Medulla oblongata (tissue), 1 donor: ENCODE results near the gene NID1.

ENCODE experiments used
- DNase-seq: peaks from one replicate; pipeline ENCODE4 v3.0.0-alpha.2; 2015; ENCODE audit errors: extremely low spot score

NID1 gene, protein sequence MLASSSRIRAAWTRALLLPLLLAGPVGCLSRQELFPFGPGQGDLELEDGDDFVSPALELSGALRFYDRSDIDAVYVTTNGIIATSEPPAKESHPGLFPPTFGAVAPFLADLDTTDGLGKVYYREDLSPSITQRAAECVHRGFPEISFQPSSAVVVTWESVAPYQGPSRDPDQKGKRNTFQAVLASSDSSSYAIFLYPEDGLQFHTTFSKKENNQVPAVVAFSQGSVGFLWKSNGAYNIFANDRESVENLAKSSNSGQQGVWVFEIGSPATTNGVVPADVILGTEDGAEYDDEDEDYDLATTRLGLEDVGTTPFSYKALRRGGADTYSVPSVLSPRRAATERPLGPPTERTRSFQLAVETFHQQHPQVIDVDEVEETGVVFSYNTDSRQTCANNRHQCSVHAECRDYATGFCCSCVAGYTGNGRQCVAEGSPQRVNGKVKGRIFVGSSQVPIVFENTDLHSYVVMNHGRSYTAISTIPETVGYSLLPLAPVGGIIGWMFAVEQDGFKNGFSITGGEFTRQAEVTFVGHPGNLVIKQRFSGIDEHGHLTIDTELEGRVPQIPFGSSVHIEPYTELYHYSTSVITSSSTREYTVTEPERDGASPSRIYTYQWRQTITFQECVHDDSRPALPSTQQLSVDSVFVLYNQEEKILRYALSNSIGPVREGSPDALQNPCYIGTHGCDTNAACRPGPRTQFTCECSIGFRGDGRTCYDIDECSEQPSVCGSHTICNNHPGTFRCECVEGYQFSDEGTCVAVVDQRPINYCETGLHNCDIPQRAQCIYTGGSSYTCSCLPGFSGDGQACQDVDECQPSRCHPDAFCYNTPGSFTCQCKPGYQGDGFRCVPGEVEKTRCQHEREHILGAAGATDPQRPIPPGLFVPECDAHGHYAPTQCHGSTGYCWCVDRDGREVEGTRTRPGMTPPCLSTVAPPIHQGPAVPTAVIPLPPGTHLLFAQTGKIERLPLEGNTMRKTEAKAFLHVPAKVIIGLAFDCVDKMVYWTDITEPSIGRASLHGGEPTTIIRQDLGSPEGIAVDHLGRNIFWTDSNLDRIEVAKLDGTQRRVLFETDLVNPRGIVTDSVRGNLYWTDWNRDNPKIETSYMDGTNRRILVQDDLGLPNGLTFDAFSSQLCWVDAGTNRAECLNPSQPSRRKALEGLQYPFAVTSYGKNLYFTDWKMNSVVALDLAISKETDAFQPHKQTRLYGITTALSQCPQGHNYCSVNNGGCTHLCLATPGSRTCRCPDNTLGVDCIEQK

DNA sequence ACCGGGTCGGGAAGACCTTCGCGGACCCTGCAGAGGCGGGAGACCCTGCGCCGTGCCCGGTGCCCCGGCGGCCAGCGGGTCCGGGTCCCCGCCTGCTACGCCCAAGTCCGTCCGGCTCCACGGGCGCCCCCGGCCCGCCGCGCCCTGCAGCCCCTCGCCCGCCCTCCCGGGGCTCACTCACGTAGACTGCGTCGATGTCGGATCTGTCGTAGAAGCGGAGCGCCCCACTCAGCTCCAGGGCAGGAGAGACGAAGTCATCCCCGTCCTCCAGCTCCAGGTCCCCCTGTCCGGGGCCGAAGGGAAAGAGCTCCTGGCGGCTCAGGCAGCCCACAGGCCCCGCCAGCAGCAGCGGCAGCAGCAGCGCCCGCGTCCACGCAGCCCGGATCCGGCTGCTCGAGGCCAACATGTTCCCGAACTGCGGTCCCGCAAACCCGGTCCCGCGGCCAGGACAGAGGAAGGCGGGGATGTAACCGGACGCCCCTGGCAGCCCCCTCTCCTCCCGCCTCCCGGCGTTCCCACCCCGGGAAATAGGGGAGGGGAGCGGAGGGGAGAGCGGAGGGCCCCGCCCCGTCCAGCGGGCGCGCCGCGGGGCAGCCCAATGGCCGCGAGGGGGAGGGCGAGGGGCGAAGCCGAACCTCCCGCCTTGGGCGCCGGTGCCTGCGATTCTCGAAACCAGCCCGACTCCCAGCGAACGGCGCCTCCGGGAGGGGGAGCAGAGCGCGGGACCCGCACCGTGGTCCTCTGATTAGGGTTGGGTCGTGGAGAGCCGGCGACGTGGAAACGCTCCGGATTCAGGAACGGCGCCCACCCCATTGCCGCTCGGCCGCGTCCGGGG, at the start of gene NID1:
TSS of gene NID1 (minus strand) at position 417 of the 835 bp plus-strand sequence. CDS start at position 406, 11 bp downstream.
- DNase-seq: peak; percentile 77

DNA sequence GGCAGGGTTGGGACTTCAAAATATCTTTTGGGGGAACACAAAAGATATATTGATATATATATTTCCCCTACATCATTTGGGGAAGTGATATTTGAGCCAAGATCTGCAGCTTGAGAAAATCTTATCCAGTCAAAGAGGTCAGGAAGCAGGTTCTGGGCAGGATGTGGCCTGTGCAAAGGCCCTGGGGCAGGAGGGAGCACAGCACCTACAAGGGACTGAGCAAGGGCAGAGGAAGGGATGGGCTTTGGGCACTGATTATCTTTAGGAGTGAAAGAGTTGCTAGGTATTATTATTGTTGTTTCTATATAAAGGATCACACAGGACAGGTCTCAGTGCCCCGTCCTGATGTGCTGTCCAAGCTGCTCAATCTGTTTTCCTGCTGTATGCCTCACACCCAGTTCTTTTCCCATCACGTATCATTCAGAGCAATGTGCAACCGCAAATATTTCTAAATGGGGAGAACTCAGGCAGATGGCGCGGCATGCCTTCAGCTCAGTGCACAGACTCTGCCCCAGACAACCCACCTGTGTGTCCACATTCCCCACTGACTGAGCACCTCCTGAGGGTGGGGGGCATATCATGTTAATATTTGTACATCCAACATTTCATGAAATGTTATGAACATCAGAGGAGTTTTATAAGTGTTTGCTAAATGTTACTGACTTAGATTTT, 49.3 kb upstream of the NID1 start:
- DNase-seq: no peak

DNA sequence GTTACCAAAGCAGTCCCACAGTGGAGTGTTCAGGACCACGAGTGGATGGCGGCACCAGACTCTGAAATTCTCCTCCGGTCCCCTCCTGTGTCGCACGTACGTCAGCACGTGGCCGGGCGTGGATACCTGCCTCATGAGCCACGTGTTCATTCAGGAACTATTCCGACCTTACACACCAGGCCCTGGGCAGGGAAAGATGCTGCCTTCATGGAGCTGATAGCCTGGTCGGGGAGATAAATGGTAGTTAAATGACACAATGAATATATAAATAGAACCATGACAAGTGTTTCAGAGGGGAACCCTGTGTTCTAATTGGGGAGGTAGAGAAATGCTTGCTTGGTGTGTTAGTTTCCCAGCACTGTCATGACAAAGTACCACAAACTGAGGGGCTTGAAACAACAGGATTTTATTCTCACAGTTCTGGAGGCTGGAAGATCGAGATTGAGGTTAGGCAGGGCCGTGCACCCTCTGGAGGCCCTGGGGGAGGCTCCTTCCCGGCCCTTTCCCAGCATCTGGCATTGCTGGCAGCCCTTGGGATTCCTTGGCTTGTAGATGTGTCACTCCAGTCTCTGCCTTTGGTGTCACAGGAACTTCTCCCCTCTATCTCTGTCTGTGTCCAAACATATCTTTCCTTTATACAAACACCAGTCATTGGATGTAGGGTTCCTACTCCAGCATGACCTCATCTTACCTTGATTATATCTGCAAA, 48.6 kb upstream of the NID1 start:
- no peak for DNase-seq

DNA sequence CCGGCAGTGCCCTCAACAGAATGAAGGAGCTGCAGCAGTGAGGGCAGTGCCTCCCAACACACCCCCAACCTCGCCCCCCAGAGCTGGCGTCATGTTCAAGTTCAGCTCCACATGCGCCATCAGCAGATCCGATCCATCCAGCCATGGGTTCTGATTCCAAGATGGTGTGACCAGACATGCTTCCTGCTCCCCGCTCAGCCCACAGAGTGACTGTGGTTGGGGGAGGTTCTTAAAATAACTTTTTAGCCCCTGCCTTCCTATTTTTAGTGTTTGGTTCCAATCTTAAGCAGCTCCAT, 47.4 kb upstream of the NID1 start:
- DNase-seq: no peak

DNA sequence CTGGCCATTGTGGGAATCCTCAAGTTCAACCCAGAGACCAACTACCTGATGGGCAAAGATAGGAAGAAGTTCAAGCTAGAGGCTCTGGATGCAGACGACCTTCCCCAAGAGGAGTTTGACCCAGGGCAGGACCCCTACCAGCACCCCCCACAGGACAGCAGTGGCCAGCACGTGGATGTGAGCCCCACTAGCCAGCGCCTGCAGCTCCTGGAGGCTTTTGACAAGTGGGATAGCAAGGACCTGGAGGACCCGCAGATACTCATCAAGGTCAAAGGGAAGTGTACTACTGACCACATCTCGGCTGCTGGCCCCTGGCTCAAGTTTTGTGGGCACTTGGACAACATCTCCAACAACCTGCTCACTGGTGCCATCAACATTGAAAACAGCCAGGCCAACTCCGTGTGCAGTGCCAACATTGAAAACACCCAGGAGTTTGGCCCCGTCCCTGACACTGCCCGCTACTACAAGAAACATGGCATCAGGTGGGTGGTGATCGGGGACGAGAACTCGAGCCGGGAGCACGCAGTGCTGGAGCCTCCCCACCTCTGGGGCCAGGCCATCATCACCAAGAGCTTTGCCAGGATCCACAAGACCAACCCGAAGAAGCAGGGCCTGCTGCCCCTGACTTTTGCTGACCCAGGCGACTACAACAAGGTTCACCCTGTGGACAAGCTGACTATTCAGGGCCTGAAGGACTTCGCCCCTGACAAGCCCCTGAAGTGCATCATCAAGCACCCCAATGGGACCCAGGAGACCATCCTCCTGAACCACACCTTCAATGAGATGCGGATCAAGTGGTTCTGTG, 46.8 kb upstream of the NID1 start:
- DNase-seq: no peak

DNA sequence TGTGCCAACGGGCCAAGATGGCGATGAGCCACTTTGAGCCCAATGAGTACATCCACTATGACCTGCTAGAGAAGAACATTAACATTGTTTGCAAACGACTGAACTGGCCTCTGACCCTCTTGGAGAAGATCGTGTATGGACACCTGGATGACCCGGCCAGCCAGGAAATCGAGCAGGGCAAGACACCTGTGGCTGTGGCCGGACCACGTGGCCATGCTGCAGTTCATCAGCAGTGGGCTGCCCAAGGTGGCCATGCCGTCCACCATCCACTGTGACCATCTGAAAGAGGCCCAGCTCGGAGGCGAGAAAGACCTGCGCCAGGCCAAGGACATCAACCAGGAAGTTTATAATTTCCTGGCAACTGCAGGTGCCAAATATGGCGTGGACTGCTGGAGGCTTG, 45.2 kb upstream of the NID1 start:
- DNase-seq: no peak

DNA sequence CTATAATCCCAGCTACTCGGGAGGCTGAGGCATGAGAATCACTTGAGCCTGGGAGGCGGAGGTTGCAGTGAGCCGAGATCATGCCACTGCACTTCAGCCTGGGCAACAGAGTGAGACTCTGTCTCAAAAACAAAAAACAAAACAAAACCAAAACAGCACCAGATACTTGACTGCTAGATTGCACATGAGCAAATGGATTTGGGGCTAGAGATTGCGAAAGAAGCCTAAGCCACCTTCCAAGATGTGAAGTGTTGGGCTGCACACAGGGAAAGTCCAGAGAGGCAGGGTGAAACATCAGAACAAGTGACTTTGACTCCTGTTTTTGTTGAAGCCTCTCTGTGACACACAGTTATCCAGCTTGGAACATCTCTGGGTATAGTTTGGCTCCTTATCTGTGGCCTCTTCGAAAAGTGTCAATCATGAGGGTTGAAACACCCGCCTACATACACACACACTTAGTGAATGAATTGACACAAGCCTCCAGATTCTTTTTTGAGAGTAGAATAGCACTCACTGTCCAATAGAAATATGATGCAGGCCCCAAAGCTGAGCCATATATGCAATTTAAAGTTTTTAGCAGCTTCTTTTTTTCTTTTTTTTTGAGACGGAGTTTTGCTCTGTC, 43.2 kb upstream of the NID1 start:
- no peak for DNase-seq

DNA sequence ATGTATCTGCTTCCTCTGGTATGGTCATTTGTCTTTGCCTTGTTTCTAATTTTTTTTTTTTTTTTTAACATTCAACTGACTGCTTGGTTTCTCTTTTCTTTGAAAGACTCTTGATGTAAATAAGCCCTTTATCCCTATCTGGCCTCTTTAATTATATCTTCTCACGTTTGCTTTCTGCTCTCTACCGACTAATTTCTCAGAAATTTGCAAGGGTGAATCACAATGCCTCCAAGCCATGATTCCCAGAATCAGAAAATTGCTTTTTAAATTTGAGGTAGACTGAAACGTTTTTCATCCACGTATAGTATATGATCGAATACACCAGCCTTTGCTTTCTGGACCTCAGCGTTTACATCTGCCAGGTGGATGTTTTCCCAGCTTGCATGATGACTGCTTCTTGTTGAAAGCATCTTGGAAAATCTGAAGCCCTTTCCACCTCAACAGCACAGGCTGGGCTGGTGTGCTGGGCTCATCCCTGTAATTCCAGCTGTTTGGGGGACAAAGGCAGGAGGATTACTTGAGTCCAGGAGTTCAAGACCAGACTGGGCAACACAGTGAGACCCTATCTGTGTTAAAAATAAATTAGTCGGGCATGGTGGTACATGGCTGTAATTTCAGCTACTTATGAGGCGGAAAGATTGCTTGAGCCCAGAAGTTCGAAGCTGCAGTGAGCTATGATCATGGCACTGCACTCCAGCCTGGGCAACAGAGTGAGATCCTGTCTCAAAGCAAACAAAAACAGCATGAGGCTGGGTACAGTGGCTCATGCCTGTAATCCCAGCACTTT, 42.4 kb upstream of the NID1 start:
- DNase-seq: no peak

DNA sequence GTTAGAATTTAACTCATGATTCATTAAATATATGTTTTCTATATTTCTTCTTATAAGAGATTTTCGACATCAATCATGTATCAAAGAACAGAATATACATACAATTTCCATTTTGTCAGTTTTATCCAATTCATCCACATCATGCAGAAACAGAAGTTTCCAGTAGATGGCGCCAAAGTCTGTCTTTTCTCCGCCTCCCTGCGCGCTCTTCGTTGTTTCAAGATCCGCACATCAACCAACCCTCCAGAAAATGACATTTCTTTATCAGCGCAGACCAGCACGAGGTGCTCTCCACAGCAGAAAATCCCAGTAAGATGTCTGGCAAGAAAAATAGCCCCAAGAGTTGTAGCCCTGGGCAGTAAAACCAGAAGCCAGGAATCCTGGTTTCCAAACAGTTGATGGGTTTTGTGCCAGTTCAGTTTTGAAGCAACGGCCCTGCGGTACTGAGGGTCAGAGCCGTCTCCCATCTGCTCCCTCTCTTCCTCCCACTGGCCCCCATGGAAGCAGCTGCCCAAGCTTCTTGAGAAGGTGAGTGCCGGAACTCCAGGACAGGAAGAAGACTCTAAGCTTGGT, 38.8 kb upstream of the NID1 start:
- DNase-seq: peak; percentile 83

DNA sequence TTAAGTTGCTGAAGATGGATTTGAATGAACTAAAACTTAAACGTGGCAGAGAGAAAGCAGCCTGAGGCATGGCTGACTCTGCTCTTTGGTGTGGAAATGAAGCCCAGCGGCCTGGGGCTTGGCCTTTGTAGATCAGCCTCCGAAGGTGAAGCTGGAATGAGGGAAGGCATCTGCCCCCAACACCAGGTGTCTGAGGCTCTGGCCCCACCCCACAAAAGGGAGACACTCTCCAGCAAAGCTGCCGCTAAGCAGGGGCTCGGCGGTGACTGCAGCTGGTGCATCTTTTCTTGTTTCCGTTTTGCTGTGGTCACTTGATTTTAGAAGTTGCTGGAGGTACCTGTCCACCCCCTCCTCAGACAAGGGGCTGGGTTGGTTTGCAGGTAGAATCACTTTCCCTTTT, 38.2 kb upstream of the NID1 start:
- DNase-seq: no peak

DNA sequence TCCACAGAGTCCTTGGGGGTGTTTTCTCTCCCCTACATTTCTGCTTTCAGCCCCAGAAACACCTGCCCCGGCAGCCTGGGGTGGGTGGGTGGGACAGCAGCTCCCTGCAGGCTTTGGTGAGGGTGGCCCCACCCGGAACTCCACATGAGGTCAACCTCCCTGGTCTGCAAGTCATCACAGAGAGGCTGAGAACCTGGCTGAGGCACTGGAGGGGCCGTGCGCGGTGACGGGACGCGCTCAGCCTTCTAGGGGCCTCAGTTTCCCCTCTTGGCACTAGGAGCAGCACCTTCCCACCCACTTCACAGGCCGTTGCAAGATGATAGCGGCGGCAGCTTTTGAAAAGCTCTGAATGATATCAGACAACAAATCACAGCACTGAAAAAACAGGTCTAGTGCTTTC, 37.7 kb upstream of the NID1 start:
- DNase-seq: no peak

DNA sequence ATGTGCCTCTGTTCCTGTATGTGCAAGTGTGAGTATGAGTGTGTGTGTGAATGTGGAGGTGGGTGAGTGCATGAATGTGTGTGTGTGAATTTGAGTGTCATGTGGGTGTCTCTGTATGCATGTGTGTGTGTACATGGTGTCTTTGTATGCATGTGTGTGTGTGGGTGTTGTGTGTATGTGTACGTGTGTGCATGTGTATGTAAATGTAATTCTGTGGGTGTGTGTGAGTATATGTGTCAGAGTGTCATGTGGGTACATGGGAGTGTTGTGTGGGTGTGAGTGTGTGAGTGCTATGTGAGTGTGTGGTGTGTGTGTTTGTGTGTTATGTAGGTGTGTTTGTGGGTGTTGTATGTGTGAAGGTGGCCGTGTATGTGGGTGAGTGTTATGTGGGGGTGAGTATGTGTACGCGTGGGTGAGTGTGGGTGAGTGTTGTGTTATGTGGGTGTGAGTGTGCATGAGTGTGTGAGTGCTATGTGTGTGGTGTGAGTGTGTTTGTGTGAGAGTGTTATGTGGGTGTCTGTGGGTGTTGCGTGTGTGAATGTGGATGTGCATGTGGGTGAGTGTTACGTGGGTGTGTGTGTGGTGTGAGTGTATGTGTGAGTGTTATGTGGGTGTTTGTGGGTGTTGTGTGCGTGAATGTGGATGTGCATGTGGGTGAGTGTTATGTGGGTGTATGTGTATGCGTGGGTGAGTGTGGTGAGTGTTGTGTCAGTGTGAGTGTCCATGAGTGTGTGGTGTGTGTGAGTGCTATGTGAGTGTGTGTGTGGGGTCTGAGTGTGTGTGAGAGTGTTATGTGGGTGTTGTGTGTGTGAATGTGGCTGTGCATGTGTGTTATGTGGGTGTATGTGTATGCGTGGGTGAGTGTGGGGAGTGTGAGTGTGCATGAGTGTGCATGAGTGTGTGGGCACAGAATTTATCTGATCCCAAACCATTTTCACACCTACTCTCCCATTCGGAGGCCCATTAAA, 36.6 kb upstream of the NID1 start:
- no peak for DNase-seq

DNA sequence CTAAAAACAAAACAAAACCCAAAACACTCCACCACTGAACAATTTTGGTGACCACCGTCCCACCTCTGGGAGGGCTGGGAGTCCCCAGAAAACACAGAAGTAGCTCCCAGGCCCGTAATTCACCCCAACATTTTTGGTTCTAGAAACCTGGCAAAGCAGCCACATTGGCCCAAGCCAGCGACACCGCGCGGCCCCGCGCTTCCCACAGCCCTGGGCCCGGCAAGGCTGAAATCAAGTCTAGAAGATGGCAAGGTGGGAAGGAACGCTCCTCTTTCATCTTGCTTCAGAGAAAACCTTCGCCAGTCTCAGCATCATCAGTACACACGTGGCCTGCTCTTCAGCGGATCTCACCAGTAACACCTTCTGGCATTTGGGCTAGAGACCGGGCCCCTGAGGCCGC, 35.9 kb upstream of the NID1 start:
- no peak for DNase-seq

DNA sequence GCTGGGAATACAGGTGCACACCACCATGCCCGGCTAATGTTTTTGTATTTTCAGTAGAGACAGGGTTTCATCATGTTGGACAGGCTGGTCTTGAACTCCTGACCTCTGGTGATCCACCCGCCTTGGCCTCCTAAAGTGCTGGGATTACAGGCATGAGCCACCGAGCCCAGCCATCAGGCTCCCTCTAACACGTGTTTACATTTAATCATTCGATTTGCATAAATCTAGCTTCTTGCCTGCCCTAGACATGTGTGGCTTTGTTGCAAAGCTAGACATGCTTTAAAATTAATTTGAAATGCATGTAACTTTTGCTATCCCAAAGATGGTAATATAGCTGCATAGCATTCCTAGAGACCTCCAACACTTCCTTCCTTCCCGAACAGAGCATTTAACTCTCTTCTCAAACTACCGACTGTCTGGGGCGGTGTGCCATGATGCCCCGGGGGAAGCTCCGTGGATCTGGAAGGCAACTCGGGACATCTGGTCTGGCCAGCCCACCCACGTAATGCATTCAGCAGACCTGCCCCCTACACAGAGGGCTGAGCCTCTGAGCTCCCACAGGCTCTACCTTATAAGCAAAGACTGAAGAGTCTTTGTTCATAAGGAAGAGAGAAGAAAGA, 34.6 kb upstream of the NID1 start:
- DNase-seq: no peak

DNA sequence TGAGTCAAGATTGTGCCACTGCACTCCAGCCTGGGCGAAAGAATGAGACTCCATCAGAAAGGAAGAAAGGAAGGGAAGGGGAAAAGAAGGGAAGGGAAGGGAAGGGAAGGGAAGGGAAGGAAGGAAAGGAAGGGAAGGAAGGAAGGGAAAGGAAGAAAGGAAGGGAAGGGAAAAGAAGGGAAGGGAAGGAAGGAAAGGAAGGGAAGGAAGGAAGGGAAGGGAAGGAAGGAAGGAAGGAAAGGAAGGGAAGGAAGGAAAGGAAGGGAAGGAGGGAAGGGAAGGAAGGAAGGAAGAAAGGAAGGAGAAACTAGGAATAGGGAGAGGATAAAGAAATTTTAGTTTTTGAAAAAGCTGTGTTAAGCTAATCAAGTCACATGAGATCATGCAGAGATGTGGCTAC, 33.4 kb upstream of the NID1 start:
- DNase-seq: no peak
